ENCODE results near the gene CCDC178.

GRCh38 chr18:32899819-32900218 is 540.7 kb downstream of the CCDC178 start:
- TF ChIP-seq CTCF (IDR thresholded peaks at IDR 0.05; ENCODE audit: poor library complexity): no peak
- no peak for TF ChIP-seq EZH2 (IDR thresholded peaks at IDR 0.05; ENCODE audit: borderline replicate concordance)
